HEK293 (cell line): ENCODE data around the gene RRAGC.

Experiments used
- CTCF ChIA-PET: fragments of 350-600 bp; formaldehyde crosslinking; extraction: SDS; loops from one replicate; lab custom pipeline; 2021; ENCODE audit warnings: antibody characterized with exemption; lab: Yijun Ruan, JAX
- POLR2A ChIA-PET: fragments of 300-600 bp; formaldehyde crosslinking; extraction: SDS; loops from one replicate; lab custom pipeline; 2020; ENCODE audit warnings: antibody characterized with exemption, inconsistent platforms; lab: Yijun Ruan, JAX
- H3K27ac ChIP-seq: fragments of 200-500 bp; sonication (Bioruptor generic); 2 replicates; pipeline ENCODE4 v1.5.1; 2014; ENCODE audit warnings: low read depth, low read length, control low read depth, inconsistent platforms; ENCODE audit errors: extremely low read depth
- H3K36me3 ChIP-seq, 2 experiments: fragments of 200-500 bp in 1 of 2; sonication (Bioruptor generic) in 1 of 2; 1 replicate in 1 of 2; 2 replicates in 1 of 2; pipeline ENCODE4 v1.5.1; 2014 to 2017; ENCODE audit warnings: inconsistent platforms in 2 of 2, low read length in 2 of 2; ENCODE audit not compliant: control insufficient read depth in 2 of 2, insufficient read depth in 1 of 2
- H3K4me1 ChIP-seq: fragments of 200-500 bp; sonication (Bioruptor generic); 2 replicates; pipeline ENCODE4 v1.5.1; 2014; ENCODE audit warnings: mild to moderate bottlenecking, low read length, inconsistent platforms; ENCODE audit not compliant: control insufficient read depth, insufficient read depth
- H3K4me3 ChIP-seq: 2 replicates; pipeline ENCODE4 v1.5.1; 2011; ENCODE audit warnings: low read depth, mild to moderate bottlenecking, control low read depth, low read length, moderate library complexity
- H3K9me3 ChIP-seq: fragments of 200-500 bp; sonication (Bioruptor generic); 2 replicates; pipeline ENCODE4 v1.5.1; 2014; ENCODE audit warnings: low read depth, low read length, inconsistent platforms; ENCODE audit not compliant: control insufficient read depth, insufficient read depth
- CTCF ChIP-seq: fragments of 450-650 bp; formaldehyde crosslinking; IDR thresholded peaks from 2 replicates; pipeline ENCODE4 v1.5.1; 2016; ENCODE audit warnings: missing biosample characterization, missing genetic modification characterization
- EGR2 ChIP-seq: fragments of 450-650 bp; formaldehyde crosslinking; IDR thresholded peaks from 2 replicates; pipeline ENCODE4 v1.5.1; 2016; ENCODE audit warnings: low read depth, missing biosample characterization, missing genetic modification characterization
- FEZF1 ChIP-seq: fragments of 450-650 bp; formaldehyde crosslinking; IDR thresholded peaks from 2 replicates; pipeline ENCODE4 v1.5.1; 2016; ENCODE audit warnings: missing biosample characterization, missing genetic modification characterization
- GLIS1 ChIP-seq: fragments of 450-650 bp; formaldehyde crosslinking; IDR thresholded peaks from 2 replicates; pipeline ENCODE4 v1.5.1; 2016; ENCODE audit warnings: missing biosample characterization, missing genetic modification characterization
- HIC1 ChIP-seq: fragments of 450-650 bp; formaldehyde crosslinking; IDR thresholded peaks from 2 replicates; pipeline ENCODE4 v1.5.1; 2016; ENCODE audit warnings: missing biosample characterization, missing genetic modification characterization
- PRDM6 ChIP-seq: fragments of 450-650 bp; formaldehyde crosslinking; IDR thresholded peaks from 2 replicates; pipeline ENCODE4 v1.5.1; 2017; ENCODE audit warnings: missing biosample characterization, missing genetic modification characterization
- REPIN1 ChIP-seq: fragments of 450-650 bp; formaldehyde crosslinking; IDR thresholded peaks from 2 replicates; pipeline ENCODE4 v1.5.1; 2017; ENCODE audit warnings: missing biosample characterization, missing genetic modification characterization, low read depth
- SALL2 ChIP-seq: fragments of 450-650 bp; formaldehyde crosslinking; IDR thresholded peaks from 2 replicates; pipeline ENCODE4 v1.5.0; 2017; ENCODE audit warnings: missing biosample characterization, mild to moderate bottlenecking, missing genetic modification characterization, borderline replicate concordance
- SCRT2 ChIP-seq: fragments of 450-650 bp; formaldehyde crosslinking; IDR thresholded peaks from 2 replicates; pipeline ENCODE4 v1.5.1; 2016; ENCODE audit warnings: missing biosample characterization, missing genetic modification characterization
- SP7 ChIP-seq: fragments of 450-650 bp; formaldehyde crosslinking; IDR thresholded peaks from 2 replicates; pipeline ENCODE4 v1.5.1; 2016; ENCODE audit warnings: missing biosample characterization, missing genetic modification characterization
- ZBTB17 ChIP-seq: fragments of 450-650 bp; formaldehyde crosslinking; IDR thresholded peaks from 2 replicates; pipeline ENCODE4 v1.5.1; 2016; ENCODE audit warnings: missing biosample characterization, missing genetic modification characterization
- ZBTB20 ChIP-seq: fragments of 450-650 bp; formaldehyde crosslinking; IDR thresholded peaks from 2 replicates; pipeline ENCODE4 v1.5.1; 2016; ENCODE audit warnings: missing biosample characterization, missing genetic modification characterization
- ZEB2 ChIP-seq: fragments of 450-650 bp; formaldehyde crosslinking; IDR thresholded peaks from 2 replicates; pipeline ENCODE4 v1.5.1; 2016; ENCODE audit warnings: missing biosample characterization, missing genetic modification characterization
- ZFHX2 ChIP-seq: fragments of 450-650 bp; formaldehyde crosslinking; conservative IDR thresholded peaks from 2 replicates; pipeline ENCODE4 v1.5.1; 2016; ENCODE audit warnings: missing biosample characterization, missing genetic modification characterization
- ZNF2 ChIP-seq: fragments of 450-650 bp; formaldehyde crosslinking; IDR thresholded peaks from 2 replicates; pipeline ENCODE4 v1.5.1; 2016; ENCODE audit warnings: missing biosample characterization, missing genetic modification characterization
- ZNF221 ChIP-seq: fragments of 450-650 bp; formaldehyde crosslinking; IDR thresholded peaks from 2 replicates; pipeline ENCODE4 v1.5.1; 2017; ENCODE audit warnings: missing biosample characterization, missing genetic modification characterization, borderline replicate concordance
- ZNF341 ChIP-seq: fragments of 450-650 bp; formaldehyde crosslinking; IDR thresholded peaks from 2 replicates; pipeline ENCODE4; 2016; ENCODE audit warnings: low read depth, missing biosample characterization, missing genetic modification characterization
- ZNF529 ChIP-seq: fragments of 450-650 bp; formaldehyde crosslinking; IDR thresholded peaks from 2 replicates; pipeline ENCODE4 v1.5.1; 2017; ENCODE audit warnings: missing genetic modification characterization, missing biosample characterization; ENCODE audit not compliant: insufficient replicate concordance
- ZNF639 ChIP-seq: fragments of 450-650 bp; formaldehyde crosslinking; IDR thresholded peaks from 2 replicates; pipeline ENCODE4 v1.5.1; 2016; ENCODE audit warnings: missing biosample characterization, missing genetic modification characterization
- ZNF654 ChIP-seq: fragments of 450-650 bp; formaldehyde crosslinking; IDR thresholded peaks from 2 replicates; pipeline ENCODE4 v1.5.1; 2016; ENCODE audit warnings: low read depth, missing biosample characterization, missing genetic modification characterization
- ZNF664 ChIP-seq: fragments of 450-650 bp; formaldehyde crosslinking; IDR thresholded peaks from 2 replicates; pipeline ENCODE4 v1.5.1; 2016; ENCODE audit warnings: missing biosample characterization, missing genetic modification characterization
- ZNF707 ChIP-seq: fragments of 450-650 bp; formaldehyde crosslinking; IDR thresholded peaks from 2 replicates; pipeline ENCODE4 v1.5.1; 2016; ENCODE audit warnings: missing biosample characterization, missing genetic modification characterization
- ZNF776 ChIP-seq: fragments of 450-650 bp; formaldehyde crosslinking; IDR thresholded peaks from 2 replicates; pipeline ENCODE4 v1.5.0; 2017; ENCODE audit warnings: missing biosample characterization, missing genetic modification characterization, borderline replicate concordance
- ZNF843 ChIP-seq: fragments of 450-650 bp; formaldehyde crosslinking; IDR thresholded peaks from 2 replicates; pipeline ENCODE4 v1.5.1; 2016; ENCODE audit warnings: missing biosample characterization, missing genetic modification characterization
- TF ChIP-seq, protein P1 (sequence below): IDR thresholded peaks from 2 replicates; pipeline ENCODE4 v1.6.1; 2011; ENCODE audit warnings: mild to moderate bottlenecking, low read depth, low read length, borderline replicate concordance
- TF ChIP-seq, protein P2 (sequence below): fragments of 450-650 bp; formaldehyde crosslinking; IDR thresholded peaks from 2 replicates; pipeline ENCODE4 v1.5.1; 2016; ENCODE audit warnings: missing biosample characterization, missing genetic modification characterization

RRAGC gene

DNA sequence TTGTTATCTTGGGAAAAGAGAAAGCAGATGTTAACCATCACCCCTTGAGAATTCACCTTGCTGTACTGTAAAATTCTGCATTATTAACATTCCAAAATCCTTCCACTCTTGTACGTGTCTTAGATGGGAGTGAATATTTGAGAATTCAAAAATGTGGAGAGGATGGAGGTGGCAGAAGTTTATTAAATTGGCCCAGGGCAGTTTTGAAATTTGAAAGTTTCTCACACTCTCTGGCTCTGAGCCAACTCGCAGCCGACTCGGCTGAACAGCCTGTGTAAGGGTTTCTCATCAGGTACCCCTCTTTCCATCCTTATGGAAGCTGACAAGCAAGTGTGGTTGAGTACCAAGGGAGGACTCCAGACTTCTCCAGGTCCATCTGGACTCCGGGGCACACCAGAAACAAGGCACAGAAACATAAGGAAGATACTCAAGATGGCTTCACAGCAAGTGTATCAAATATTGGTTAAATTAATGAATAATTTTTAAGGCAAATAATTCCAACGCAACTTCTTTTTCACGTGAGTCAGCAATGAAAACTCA, 45.1 kb downstream of the RRAGC start:
- TF ChIP-seq ZFHX2 (tag by site-specific recombination) (no peak), GLIS1 (tag by site-specific recombination) (no peak), ZNF707 (tag by site-specific recombination) (no peak), ZNF529 (tag by site-specific recombination) (no peak), SCRT2 (no peak), CTCF (tag by site-specific recombination) (no peak), ZNF221 (tag by site-specific recombination) (no peak), ZNF776 (tag by site-specific recombination) (no peak), HIC1 (tag by site-specific recombination) (no peak), SALL2 (tag by site-specific recombination) (no peak)
- no peak overlapping the region for H3K27ac ChIP-seq
- no peak overlapping the region for H3K4me3 ChIP-seq
- H3K4me1 ChIP-seq = no peaks in the 10 kb centered on the region
- POLR2A ChIA-PET = no interaction called here
- no peaks in the 10 kb centered on the region for H3K36me3 ChIP-seq
- H3K9me3 ChIP-seq = no peaks in the 10 kb centered on the region
- CTCF ChIA-PET = interaction anchor here (0.7 kb wide), 1 partner anchor 856 kb away, joined by 4 read pairs; no protein-coding TSS in a partner anchor

- H3K36me3 ChIP-seq = no peaks in the 10 kb centered on the region
- H3K9me3 ChIP-seq = no peaks in the 10 kb centered on the region
- CTCF ChIA-PET = no interaction called here
- POLR2A ChIA-PET = no interaction called here
- H3K4me1 ChIP-seq = no peaks in the 10 kb centered on the region
- H3K27ac ChIP-seq = no peak overlapping the region
- H3K4me3 ChIP-seq = no peak overlapping the region
- TF ChIP-seq REPIN1 (tag by site-specific recombination) (no peak), ZBTB17 (tag by site-specific recombination) (0 out of 2 replicates have a peak, but pooled peaks have one; percentile 12), ZBTB20 (no peak), EGR2 (no peak), ZEB2 (tag by site-specific recombination) (no peak), PRDM6 (tag by site-specific recombination) (peak; percentile 73), ZNF341 (tag by site-specific recombination) (no peak), FEZF1 (peak; percentile 8; the same call in 1 of the 2 replicates), SP7 (tag by site-specific recombination) (peak; percentile 65), ZNF843 (tag by site-specific recombination) (no peak), ZNF639 (tag by site-specific recombination) (no peak), ZNF2 (tag by site-specific recombination) (0 out of 2 replicates have a peak, but pooled peaks have one; percentile 13), ZNF664 (tag by site-specific recombination) (no peak), ZNF654 (tag by site-specific recombination) (no peak)
- TF ChIP-seq, protein P1, sequence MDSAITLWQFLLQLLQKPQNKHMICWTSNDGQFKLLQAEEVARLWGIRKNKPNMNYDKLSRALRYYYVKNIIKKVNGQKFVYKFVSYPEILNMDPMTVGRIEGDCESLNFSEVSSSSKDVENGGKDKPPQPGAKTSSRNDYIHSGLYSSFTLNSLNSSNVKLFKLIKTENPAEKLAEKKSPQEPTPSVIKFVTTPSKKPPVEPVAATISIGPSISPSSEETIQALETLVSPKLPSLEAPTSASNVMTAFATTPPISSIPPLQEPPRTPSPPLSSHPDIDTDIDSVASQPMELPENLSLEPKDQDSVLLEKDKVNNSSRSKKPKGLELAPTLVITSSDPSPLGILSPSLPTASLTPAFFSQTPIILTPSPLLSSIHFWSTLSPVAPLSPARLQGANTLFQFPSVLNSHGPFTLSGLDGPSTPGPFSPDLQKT = no peak
- TF ChIP-seq, protein P2, sequence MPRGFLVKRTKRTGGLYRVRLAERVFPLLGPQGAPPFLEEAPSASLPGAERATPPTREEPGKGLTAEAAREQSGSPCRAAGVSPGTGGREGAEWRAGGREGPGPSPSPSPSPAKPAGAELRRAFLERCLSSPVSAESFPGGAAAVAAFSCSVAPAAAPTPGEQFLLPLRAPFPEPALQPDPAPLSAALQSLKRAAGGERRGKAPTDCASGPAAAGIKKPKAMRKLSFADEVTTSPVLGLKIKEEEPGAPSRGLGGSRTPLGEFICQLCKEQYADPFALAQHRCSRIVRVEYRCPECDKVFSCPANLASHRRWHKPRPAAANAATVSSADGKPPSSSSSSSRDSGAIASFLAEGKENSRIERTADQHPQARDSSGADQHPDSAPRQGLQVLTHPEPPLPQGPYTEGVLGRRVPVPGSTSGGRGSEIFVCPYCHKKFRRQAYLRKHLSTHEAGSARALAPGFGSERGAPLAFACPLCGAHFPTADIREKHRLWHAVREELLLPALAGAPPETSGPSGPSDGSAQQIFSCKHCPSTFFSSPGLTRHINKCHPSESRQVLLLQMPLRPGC = peak; percentile 14; the same call in 1 of the 2 replicates
Measured at GRCh38 chr1:38812981-38813380, 46.6 kb downstream of the RRAGC start.
